Effector CD8-positive, alpha-beta T cell (primary cell): ENCODE measurements around the gene HSD3B2.

Experiments used
- DNase-seq: peaks from one replicate; lab custom pipeline; 2025; lab: John Stamatoyannopoulos, UW

Gene HSD3B2

DNA sequence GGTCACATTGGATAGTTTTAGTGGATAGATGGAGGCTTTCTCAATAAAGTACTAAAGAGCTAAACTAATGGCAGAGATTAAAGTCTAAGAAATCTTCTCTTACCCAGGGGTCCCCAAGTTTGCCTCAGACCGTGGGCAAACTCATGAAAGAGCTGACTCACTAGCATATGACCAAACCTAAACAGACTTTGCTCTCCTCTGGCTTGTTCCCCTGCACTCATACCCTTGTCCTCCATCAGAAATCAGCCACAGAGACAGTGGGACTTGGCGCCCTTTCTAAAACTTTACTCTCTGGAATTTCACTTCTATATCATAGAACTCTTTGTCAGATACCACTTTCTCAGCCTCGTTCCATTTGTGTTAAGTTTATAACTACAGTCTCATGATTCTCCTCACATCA lies 17.0 kb upstream of the HSD3B2 start:
- no peak for DNase-seq

DNA sequence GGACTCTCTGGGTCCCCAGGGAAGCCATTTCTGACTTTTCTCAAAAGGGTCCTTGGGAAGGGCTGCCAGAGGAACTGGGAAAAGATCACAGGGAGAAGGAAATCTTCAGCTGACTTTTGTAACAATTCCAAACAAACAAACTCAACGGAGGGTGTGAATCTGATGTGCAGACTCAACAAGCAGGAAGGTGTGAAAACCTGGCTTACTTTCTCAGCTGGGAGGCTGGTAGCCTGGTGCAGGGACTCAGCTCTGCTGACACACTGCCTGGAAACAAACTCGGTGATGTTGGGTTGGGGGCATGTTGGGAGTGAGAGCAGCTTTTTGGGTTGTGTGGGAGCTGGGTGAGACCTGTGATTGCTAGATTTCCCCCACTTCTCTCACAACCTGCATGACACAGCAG lies 10.2 kb upstream of the HSD3B2 start:
- DNase-seq, result no peak

DNA sequence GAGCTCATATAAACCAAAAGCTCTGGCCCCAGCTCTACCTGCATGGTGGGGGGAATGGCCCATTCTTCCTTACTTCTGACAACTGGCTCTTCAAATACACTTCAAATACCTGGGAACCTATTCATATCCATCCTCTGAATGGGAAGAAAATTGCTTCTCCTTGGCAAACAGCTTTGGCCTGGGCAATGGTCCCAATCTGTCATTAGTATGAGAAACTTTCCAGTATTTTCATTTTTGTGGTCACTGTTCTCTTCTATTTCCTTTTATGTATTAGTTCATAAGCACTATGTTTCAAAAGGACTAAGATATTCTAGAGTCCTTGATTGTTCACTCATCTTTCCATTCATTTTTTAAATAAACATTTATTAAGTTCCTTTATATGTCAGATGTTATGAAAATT lies 5.2 kb upstream of the HSD3B2 start:
- no peak for DNase-seq

DNA sequence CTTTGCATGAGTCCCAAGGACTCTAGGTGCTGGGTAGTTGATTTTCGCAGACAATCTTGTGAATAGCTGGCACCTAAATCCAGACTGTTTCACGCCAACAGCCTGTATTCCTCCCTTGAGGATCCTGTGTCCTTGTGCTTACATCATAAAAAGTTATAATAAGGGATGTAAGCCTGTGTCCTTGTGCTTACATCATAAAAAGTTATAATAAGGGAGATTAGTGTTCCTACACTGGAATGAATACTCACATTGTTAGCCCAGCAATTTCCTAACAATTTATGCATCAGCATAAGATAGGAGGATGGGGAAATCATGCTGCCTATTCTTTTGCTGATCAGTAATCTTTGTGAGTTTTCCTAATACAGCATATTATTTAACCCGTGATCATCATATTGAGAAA lies 4.0 kb upstream of the HSD3B2 start:
- DNase-seq, result no peak

DNA sequence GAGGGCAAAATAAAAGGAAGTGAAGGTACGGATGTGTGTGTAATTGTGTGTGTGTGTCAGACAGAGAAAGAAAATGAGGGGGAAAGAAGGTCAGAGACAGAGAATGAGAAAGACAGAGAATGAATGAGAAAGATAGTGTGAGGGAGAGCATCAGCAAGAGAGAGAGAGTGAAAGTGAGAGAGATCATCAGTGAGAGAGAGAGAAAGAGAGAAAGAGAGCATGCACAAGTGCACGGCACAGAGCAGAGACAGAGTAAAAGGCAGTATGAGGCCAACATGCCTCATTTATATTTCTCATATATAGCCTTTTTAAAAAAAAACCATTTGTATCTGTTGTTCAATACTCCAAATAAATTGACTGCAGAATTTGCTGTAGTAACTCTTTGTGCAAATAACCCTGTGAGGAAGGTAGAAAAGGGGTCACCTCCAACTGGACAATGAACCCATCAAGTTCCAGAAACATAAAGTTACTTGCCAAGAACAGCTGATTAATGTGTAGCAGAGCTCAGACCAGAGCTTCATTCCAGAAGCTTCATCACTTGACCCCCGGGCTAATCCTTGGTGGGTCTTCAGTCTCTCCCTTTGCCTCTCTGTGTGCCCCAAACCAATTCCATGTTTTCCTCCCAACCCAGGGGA lies 1.2 kb downstream of the HSD3B2 start:
- no peak for DNase-seq

DNA sequence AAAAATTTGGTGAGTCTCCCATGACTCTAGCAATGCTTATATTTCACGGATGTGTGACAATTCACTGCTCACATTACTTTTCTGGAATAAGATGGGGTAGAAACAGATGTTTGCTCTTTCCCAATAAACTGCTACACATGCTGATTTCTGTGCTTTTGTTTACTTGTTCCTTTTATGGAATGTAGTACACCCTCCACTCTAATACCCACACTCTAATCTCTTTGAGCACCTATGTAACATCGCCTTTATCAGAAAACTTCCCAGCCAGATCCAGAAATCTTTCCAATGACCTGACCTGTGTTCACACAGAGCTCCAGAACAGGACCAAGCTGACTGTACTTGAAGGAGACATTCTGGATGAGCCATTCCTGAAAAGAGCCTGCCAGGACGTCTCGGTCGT lies 4.2 kb downstream of the HSD3B2 start:
- DNase-seq, result no peak

DNA sequence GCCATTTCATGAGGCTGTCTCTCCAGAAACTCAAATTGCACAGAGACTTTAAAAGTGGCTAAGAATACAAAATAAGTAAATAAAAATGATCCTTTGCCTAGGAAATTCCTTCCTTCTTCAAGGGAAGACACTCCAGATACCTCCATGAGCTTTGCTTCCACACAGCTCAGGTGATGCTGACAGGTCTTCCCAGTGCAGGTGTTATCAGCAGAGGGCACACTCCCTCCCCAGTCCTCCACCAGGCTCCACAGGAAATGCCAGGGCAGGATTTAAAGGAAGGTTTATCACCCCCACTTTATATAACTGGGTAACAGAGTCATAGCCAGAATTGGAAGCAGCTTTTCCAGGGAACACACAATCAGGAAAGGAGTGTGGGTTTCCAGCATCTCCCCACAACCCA lies 5.7 kb downstream of the HSD3B2 start:
- DNase-seq, result no peak

GRCh38 chr1:119422631-119423030 lies 7.7 kb downstream of the HSD3B2 start:
- DNase-seq, result no peak

DNA sequence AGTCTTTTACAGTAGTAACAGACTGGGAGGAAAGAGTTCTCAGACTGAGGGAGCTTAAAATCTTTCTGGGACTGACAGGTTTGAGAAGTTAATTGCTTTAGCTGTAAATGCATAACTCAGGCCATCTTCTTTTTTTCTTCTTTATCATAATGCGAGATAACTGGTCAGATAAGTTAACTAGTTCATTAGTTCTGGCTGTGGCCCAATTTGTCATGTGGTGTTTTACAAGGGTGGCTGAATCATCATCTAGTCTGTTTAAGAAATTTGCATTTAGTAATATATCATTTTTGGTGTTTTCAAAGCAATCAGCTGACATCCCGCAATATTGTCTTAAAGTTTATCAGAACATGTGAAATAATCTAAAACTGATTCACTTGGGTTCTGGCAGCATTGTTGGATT lies 14.0 kb downstream of the HSD3B2 start:
- DNase-seq, result no peak

GRCh38 chr1:119429687-119430086 lies 14.7 kb downstream of the HSD3B2 start:
- no peak for DNase-seq

DNA sequence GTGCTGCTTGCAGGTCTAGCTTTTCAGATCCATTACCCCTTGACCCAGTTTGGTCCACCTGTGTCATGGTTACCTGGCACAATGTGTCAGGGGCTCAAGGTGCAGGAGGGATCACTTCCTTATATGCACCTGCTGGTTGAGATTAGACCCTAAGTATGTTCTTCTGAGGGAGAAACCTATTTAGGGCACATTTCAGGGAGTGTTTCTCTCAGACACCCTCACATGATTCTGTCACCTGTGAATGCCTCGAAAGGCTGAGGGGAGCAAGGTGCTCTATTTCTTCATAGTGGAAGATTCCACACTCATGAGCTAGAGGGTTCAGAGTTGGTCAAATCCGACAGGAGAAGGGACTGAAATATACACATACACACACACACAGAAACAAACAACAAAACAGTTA lies 15.5 kb downstream of the HSD3B2 start:
- DNase-seq, result no peak

GRCh38 chr1:119431836-119432235 lies 16.9 kb downstream of the HSD3B2 start:
- no peak for DNase-seq

- no peak for DNase-seq
These were observed 20.1 kb downstream of the HSD3B2 start for GRCh38 chr1:119435052-119435451.

GRCh38 chr1:119438761-119439160 lies 23.8 kb downstream of the HSD3B2 start:
- DNase-seq, result no peak

- DNase-seq, result no peak
These were observed 25.9 kb downstream of the HSD3B2 start for GRCh38 chr1:119440721-119441307.

- no peak for DNase-seq
These were observed 27.8 kb downstream of the HSD3B2 start for GRCh38 chr1:119442756-119443155.

DNA sequence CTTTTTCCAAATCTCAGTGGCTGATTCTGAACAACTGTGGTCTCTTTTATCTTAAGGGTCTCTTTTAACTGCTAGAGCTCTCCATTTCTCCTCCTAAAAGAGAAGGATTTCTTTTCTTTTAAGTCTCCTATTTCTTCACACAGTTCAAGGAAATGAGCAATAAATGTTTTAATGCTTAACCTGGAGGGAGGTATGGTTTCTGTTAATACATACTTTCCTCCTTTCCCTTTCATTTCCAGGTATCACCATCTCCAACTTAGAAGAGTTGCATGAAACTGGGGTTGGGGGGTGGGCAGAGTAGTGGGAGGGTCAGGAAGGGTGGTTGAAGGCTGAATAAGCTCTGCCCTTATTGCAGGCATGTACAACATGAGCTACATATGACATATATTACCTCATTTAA lies 31.4 kb downstream of the HSD3B2 start:
- DNase-seq, result no peak

DNA sequence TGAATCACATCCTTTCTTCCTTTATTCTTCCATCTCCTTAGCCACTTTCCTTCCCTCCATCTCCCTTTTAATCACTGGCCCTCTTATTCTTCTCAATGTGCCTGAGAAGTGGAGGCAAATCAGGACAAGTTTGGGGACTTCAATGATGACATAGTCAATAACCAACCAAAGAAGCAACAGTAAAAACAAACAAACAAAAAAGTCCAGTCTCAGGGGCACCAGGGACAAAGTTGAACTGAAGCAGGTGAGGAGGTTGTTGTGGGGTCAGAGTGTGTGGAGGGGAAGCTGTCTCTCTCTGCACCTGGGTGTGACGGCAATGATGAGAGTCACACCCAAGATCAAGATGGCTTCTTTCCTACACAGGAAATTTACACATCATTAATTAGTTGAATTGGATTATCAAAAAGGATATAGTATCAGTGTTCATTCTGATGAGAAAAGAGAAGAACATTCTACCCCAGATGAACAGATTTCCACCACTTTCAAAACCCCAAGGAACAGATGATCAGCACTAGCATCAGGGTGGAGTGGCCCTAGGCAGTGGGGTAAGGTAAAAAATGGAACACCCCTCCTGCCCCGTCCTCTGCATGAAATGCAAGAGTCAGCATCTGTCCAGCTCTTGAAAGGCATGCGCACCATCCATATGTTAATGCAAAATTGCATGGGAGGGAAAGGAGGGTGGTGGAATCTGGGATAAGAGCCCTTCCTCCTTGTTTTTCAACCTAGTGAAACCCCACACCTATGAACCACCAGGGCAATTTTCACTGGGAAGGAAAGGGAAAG lies 32.6 kb downstream of the HSD3B2 start:
- DNase-seq, result no peak

DNA sequence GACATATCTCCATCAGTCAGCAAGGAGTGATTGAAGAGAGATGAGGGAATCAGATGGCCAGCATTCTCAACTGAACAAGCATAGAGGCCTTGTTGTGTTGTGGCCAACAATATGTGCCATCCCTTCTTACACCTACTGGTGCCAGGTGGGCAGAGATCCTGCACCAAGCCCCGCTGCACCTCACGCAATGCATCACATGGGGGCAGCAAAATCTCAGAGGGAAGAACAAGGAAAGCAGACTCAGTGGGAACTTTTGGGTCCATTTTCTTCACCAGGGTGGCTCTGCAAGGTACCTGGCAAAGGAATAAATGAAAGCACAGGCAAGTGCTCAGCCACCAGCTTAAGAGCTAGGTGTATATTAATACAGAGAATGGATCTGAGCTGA lies 33.2 kb downstream of the HSD3B2 start:
- DNase-seq, result no peak

GRCh38 chr1:119449971-119450370 lies 35.0 kb downstream of the HSD3B2 start:
- DNase-seq, result no peak

GRCh38 chr1:119451158-119451557 lies 36.2 kb downstream of the HSD3B2 start:
- DNase-seq, result no peak

DNA sequence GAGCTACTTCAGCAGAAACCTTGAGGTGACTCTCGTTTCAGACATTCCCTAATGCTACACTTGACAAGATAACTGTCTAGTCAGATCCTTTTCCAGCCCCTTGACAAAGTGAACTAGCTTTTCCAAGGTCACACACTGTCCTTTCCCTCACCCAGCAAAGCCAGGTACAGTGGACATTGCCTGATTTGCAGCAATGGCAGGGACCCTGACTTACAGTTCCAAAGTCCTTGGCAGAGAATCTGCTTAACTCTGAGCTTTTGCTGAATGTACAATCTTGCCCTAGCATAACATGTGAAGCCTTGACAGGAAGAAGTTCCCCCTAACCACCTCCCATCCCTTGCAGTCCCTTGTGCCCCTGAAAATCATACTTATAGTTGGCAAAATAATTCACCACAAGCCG lies 37.1 kb downstream of the HSD3B2 start:
- DNase-seq, result no peak

GRCh38 chr1:119453021-119453420 lies 38.1 kb downstream of the HSD3B2 start:
- DNase-seq, result no peak
